Keratinocyte (primary cell): Measurements from ENCODE around the gene CINP. TPM values are rescaled to one million over a fixed set of nuclear protein-coding genes. Genes with fewer than 3 reads are reported as not detected.

Experiments
- DNase-seq: peaks from one replicate; pipeline ENCODE4 v3.0.0-alpha.2; 2011; ENCODE audit warnings: low read depth, missing footprints, low spot score
- FAIRE-seq: peaks from 2 replicates; lab custom pipeline; 2011; peaks lifted over from hg19 to GRCh38; lab: Jason Lieb, UNC
- H2AFZ ChIP-seq: 2 replicates; pipeline ENCODE4 v1.6.0; 2012; ENCODE audit warnings: low read length, control low read depth, inconsistent platforms; ENCODE audit not compliant: control insufficient read depth
- H3K27ac ChIP-seq: 2 replicates; pipeline ENCODE4 v1.5.1; 2011; ENCODE audit warnings: low read length; ENCODE audit not compliant: control insufficient read depth, insufficient read depth
- H3K27me3 ChIP-seq: 3 replicates; pipeline ENCODE4 v1.6.0; 2011; ENCODE audit warnings: low read length; ENCODE audit not compliant: control insufficient read depth, insufficient read depth; ENCODE audit errors: extremely low read depth
- H3K36me3 ChIP-seq, 2 experiments: 2 replicates in 1 of 2; 3 replicates in 1 of 2; pipeline ENCODE4 v1.5.1; 2011; ENCODE audit warnings: low read length in 2 of 2, mild to moderate bottlenecking in 1 of 2; ENCODE audit not compliant: control insufficient read depth in 2 of 2, insufficient read depth in 2 of 2; ENCODE audit errors: extremely low read depth in 1 of 2
- H3K4me1 ChIP-seq: 3 replicates; pipeline ENCODE4 v1.5.1; 2011; ENCODE audit warnings: low read length; ENCODE audit not compliant: control insufficient read depth, insufficient read depth; ENCODE audit errors: extremely low read depth
- H3K4me2 ChIP-seq: 3 replicates; pipeline ENCODE4 v1.6.0; 2011; ENCODE audit warnings: low read depth, low read length; ENCODE audit not compliant: control insufficient read depth, insufficient read depth; ENCODE audit errors: extremely low read depth
- H3K4me3 ChIP-seq, 3 experiments: fragments of 200-600 bp in 1 of 3; sonication (generic) in 1 of 3; 2 replicates in 2 of 3; 3 replicates in 1 of 3; pipeline ENCODE4 v1.5.1; 2011 to 2016; ENCODE audit warnings: low read length in 3 of 3, mild to moderate bottlenecking in 3 of 3, control low read depth in 2 of 3, inconsistent platforms in 1 of 3, low read depth in 1 of 3, mixed read lengths in 1 of 3, mixed run types in 1 of 3, moderate library complexity in 1 of 3; ENCODE audit not compliant: control insufficient read depth in 2 of 3, insufficient read depth in 2 of 3; ENCODE audit errors: extremely low read depth in 1 of 3
- H3K79me2 ChIP-seq: 2 replicates; pipeline ENCODE4 v1.6.0; 2012; ENCODE audit warnings: low read length; ENCODE audit not compliant: control insufficient read depth, insufficient read depth
- H3K9ac ChIP-seq: 3 replicates; pipeline ENCODE4 v1.6.0; 2011; ENCODE audit warnings: low read length; ENCODE audit not compliant: control insufficient read depth, insufficient read depth; ENCODE audit errors: extremely low read depth
- H3K9me1 ChIP-seq: 3 replicates; pipeline ENCODE4 v1.6.0; 2011; ENCODE audit warnings: low read length; ENCODE audit not compliant: control insufficient read depth, insufficient read depth; ENCODE audit errors: extremely low read depth
- H3K9me3 ChIP-seq: 2 replicates; pipeline ENCODE4 v1.5.1; 2012; ENCODE audit warnings: low read depth, low read length; ENCODE audit not compliant: control insufficient read depth
- H4K20me1 ChIP-seq: 3 replicates; pipeline ENCODE4 v1.6.0; 2011; ENCODE audit warnings: low read length; ENCODE audit not compliant: control insufficient read depth, insufficient read depth; ENCODE audit errors: extremely low read depth
- EZH2 ChIP-seq: IDR thresholded peaks from one replicate; pipeline ENCODE4 v1.6.1; 2012; ENCODE audit warnings: inconsistent platforms, mild to moderate bottlenecking, low read length, moderate library complexity
- dilution Hi-C: fragments of 300-500 bp; cut with MboI; formaldehyde crosslinking; loops from one replicate; pipeline ENCODE4 v1.7.0; 2020; ENCODE audit warnings: low sequenced_read_pairs; ENCODE audit not compliant: extremely low pct_ligation_motif_present
- polyA plus RNA-seq, 5 experiments: library from polyadenylated mRNA; depleted of rRNA in 3 of 5; stranded (reverse) in 3 of 5; stranded (forward) in 1 of 5; unstranded in 1 of 5; fragments of >200 nt; gene quantifications; 1 replicate in 1 of 5; 2 replicates in 3 of 5; 3 replicates in 1 of 5; pipeline versions ENCODE4 v1.2.1 to v1.2.3, GENCODE V29; 2011 to 2012; ENCODE audit warnings: missing spikeins in 2 of 5, low read depth in 1 of 5, low replicate concordance in 1 of 5
- TF ChIP-seq, protein P1 (sequence below), 3 experiments: IDR thresholded peaks in 1 of 3; conservative IDR thresholded peaks in 1 of 3; optimal IDR thresholded peaks in 1 of 3; 2 replicates in 2 of 3; 3 replicates in 1 of 3; pipeline versions ENCODE3 to v1.5.1; 2011; ENCODE audit warnings: low read length in 3 of 3, mild to moderate bottlenecking in 3 of 3, moderate library complexity in 2 of 3, control low read depth in 1 of 3, inconsistent platforms in 1 of 3; ENCODE audit not compliant: insufficient read depth in 2 of 3; ENCODE audit errors: extremely low read depth in 1 of 3

CINP gene
- polyA plus RNA-seq, 1 donor (not counting 4 experiments of a cell fraction or from before 2014, with no cell fraction given), result 49.3 TPM

DNA sequence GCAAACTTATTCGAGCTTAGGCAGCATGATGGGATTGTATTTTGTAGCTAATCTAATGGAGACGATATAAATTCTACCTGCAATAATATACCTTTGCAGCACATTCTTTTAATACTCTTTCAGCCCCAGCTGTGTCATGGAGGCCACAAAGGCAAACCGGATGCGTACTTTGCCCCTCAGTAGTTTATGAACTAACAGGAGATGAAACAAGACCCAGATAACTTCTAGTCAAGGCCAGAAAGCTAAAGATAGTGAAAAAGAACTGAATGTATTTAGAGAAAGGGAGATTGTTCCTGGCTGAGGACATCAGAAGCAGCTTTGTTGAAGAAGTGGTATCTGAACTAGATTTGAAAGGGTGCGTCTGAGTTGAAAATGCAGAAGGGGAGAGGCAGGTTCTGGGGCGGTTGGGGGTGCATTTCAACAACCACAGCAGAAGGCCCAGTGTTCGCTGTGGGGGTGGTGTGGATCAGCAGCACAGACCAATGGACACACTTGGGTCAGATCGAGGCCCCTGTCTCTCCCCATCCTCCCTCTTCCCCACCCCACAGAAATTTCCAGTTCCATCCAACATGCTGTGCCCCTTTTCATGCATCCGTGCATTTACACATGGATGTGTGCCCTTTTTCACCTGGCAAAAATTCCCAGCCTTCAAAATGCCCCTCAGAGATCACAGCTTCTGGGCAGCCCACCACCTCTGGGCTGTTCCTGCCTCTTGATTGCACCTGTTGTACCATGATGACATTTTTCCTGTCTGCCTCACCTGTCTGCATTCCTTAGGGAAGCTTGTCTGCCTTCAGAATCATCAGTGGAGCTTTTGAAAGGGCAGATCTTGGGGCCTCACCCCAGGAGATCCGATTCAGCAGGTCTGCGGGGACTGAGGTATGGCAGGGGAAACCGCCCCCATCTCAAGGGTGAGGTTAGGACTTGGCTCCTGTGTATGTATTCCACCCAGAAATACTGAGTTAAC, 41.0 kb downstream of the CINP start:
- no peaks in the 10 kb centered on the region for H3K27me3 ChIP-seq
- no peak overlapping the region for H3K4me3 ChIP-seq
- no peaks in the 10 kb centered on the region for H3K9me3 ChIP-seq
- no peak for TF ChIP-seq EZH2
- TF ChIP-seq, protein P1, sequence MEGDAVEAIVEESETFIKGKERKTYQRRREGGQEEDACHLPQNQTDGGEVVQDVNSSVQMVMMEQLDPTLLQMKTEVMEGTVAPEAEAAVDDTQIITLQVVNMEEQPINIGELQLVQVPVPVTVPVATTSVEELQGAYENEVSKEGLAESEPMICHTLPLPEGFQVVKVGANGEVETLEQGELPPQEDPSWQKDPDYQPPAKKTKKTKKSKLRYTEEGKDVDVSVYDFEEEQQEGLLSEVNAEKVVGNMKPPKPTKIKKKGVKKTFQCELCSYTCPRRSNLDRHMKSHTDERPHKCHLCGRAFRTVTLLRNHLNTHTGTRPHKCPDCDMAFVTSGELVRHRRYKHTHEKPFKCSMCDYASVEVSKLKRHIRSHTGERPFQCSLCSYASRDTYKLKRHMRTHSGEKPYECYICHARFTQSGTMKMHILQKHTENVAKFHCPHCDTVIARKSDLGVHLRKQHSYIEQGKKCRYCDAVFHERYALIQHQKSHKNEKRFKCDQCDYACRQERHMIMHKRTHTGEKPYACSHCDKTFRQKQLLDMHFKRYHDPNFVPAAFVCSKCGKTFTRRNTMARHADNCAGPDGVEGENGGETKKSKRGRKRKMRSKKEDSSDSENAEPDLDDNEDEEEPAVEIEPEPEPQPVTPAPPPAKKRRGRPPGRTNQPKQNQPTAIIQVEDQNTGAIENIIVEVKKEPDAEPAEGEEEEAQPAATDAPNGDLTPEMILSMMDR (optimal IDR thresholded peaks at IDR 0.05 in 1 of 3, IDR thresholded peaks at IDR 0.05 in 1 of 3, conservative IDR thresholded peaks at IDR 0.05 in 1 of 3; ENCODE audit: extremely low read depth in 1 of 3, insufficient read depth in 2 of 3, low read length in 3 of 3), result no peak
- no peak overlapping the region for H3K4me2 ChIP-seq
- dilution Hi-C loops, result no loop called here
- no peaks in the 10 kb centered on the region for H3K9me1 ChIP-seq
- peaks cover 27% of the 10 kb centered on the region for H3K4me1 ChIP-seq
- no peak overlapping the region for H3K9ac ChIP-seq
- peaks cover 9% of the 10 kb centered on the region for H3K79me2 ChIP-seq
- peaks cover 8% of the 10 kb centered on the region in 2 experiments for H3K36me3 ChIP-seq
- no peak overlapping the region for H2AFZ ChIP-seq
- H4K20me1 ChIP-seq, result no peaks in the 10 kb centered on the region
- FAIRE-seq, result no peak
- no peak overlapping the region for H3K27ac ChIP-seq
- no peak for DNase-seq

DNA sequence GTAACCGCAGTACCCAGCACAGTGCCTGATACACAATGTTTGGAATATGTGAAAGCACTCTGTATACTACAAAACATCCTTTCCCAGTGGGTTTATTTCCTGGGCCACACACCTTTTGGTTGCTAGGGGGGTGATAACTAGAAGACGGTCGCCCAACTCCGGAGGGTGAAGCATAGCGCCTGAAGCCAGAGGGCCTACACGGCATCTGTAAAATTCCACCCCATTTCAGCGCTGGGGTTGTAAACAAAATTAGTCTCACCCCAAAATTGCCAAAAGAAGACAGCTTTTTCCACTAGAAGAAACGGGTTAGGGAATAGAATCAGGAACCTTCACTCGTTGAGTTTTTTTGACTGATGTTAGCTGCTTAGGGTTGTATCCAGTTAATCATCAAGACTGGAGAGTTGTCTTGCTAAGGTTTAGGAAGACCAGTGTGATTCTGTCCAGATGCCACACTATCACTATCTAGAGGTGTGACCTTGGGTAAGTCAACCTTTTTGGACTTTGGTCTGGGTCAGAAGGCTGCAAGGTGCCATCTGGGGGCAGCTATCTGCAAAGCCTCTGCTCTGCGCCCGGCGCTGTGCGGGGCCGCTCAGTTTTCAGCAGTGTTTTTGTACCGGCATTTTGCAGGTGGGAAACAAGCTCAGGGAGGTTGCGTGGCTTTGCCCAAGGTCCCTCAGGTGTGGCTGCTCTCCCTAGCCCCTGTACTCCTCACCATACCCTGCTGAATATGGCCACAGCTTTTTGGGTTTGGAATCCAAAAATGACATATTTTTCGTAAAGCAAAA, 41.8 kb downstream of the CINP start:
- H3K27ac ChIP-seq, result peak overlapping the region; percentile 87
- dilution Hi-C loops, result no loop called here
- TF ChIP-seq, protein P1 (optimal IDR thresholded peaks at IDR 0.05 in 1 of 3, IDR thresholded peaks at IDR 0.05 in 1 of 3, conservative IDR thresholded peaks at IDR 0.05 in 1 of 3; ENCODE audit: extremely low read depth in 1 of 3, insufficient read depth in 2 of 3, low read length in 3 of 3), result no peak
- no peak for TF ChIP-seq EZH2

More for the DNA sequence above, 41.8 kb downstream of the CINP start:
- DNase-seq (no peak), FAIRE-seq (no peak)
- peaks cover 9% of the 10 kb centered on the region for H3K79me2 ChIP-seq
- H3K4me1 ChIP-seq, result peaks cover 33% of the 10 kb centered on the region
- no peaks in the 10 kb centered on the region for H4K20me1 ChIP-seq
- H3K36me3 ChIP-seq, result peaks cover 4 to 6% of the 10 kb centered on the region in 2 experiments
- no peaks in the 10 kb centered on the region for H3K27me3 ChIP-seq
- H3K9ac ChIP-seq, result peak overlapping the region; percentile 88
- H3K4me2 ChIP-seq, result peak overlapping the region; percentile 96
- peak overlapping the region; percentile 78 for H2AFZ ChIP-seq
- H3K4me3 ChIP-seq, result peak overlapping the region; percentile 83 to 94 (median 88)
- no peaks in the 10 kb centered on the region for H3K9me3 ChIP-seq
- no peaks in the 10 kb centered on the region for H3K9me1 ChIP-seq
